Femur (tissue), 1 donor: ENCODE measurements around the gene RRP9.
"Not testable (repeated sequence)": the region's sequence is repeated elsewhere in the genome, so short reads cannot be mapped to it uniquely, and the experiment has no call there.

ENCODE experiments used
- DNase-seq: peaks from one replicate; pipeline ENCODE4 v3.0.0-alpha.2; 2017

RRP9 gene

GRCh38 chr3:51941798-51942602, at the start of gene RRP9, which contains the start of gene PARP3:
RRP9 (minus strand) TSS chr3:51941904; CDS start chr3:51941867, 37 bp downstream.
PARP3 (plus strand) TSS chr3:51942363; CDS start chr3:51943356, 993 bp downstream.
- DNase-seq: peak; percentile 100

GRCh38 chr3:51990501-51990971, 48.8 kb upstream of the RRP9 start:
- DNase-seq: not testable (repeated sequence)

- DNase-seq: no peak
Observed at GRCh38 chr3:51988286-51989146, 46.8 kb upstream of the RRP9 start.

GRCh38 chr3:51987568-51987967, 45.9 kb upstream of the RRP9 start:
- DNase-seq: no peak

- DNase-seq: no peak
Observed at GRCh38 chr3:51986010-51986947, 44.6 kb upstream of the RRP9 start.

GRCh38 chr3:51985063-51985462, 43.4 kb upstream of the RRP9 start:
- DNase-seq: no peak

GRCh38 chr3:51984269-51984647, 42.6 kb upstream of the RRP9 start:
- no peak for DNase-seq

- DNase-seq: no peak
Observed at GRCh38 chr3:51983578-51984268, 42.0 kb upstream of the RRP9 start.

GRCh38 chr3:51982838-51983577, 41.3 kb upstream of the RRP9 start, which contains the start of gene ACY1:
ACY1 (plus strand) TSS chr3:51983535; CDS start chr3:51984065, 530 bp downstream.
- peak; percentile 93 for DNase-seq

GRCh38 chr3:51982352-51982837, 40.7 kb upstream of the RRP9 start:
- no peak for DNase-seq

- DNase-seq: no peak
Observed at GRCh38 chr3:51980253-51980652, 38.5 kb upstream of the RRP9 start.

GRCh38 chr3:51978143-51978502, 36.4 kb upstream of the RRP9 start:
- DNase-seq: no peak

- no peak for DNase-seq
Observed at GRCh38 chr3:51977446-51978142, 35.9 kb upstream of the RRP9 start.

- DNase-seq: peak; percentile 86
Observed at GRCh38 chr3:51975852-51976549, 34.3 kb upstream of the RRP9 start.

- peak; percentile 88 for DNase-seq
Observed at GRCh38 chr3:51974963-51975851, 33.5 kb upstream of the RRP9 start, which contains the start of gene ABHD14A. ABHD14A (plus strand) TSS chr3:51975064; CDS start chr3:51975136, 72 bp downstream.

GRCh38 chr3:51974277-51974962, 32.7 kb upstream of the RRP9 start:
- DNase-seq: peak; percentile 60

- DNase-seq: no peak
Observed at GRCh38 chr3:51971350-51971749, 29.6 kb upstream of the RRP9 start.
